OCI-LY7 (cell line): Measurements from ENCODE around the gene MCUR1. TPM values are rescaled to one million over a fixed set of nuclear protein-coding genes. Genes with fewer than 3 reads are reported as not detected.

ENCODE experiments used
- BruUV-seq: library from RNA; stranded (reverse); fragments of 400-500 nt; replicated peaks from 2 replicates; lab custom pipeline; 2021; lab: Mats Ljungman, UMichigan
- CTCF ChIA-PET: fragments of 300-600 bp; sonication (Branson Sonifier 250); formaldehyde crosslinking; loops from one replicate; lab custom pipeline; 2022; ENCODE audit warnings: antibody characterized with exemption; ENCODE audit not compliant: unreplicated experiment; lab: Charles Lee
- POLR2A ChIA-PET: fragments of 300-600 bp; sonication (Branson Sonifier 250); formaldehyde crosslinking; loops from one replicate; lab custom pipeline; 2022; ENCODE audit warnings: antibody characterized with exemption; lab: Charles Lee
- DNase-seq: peaks from one replicate; pipeline ENCODE4 v3.0.0-alpha.2; 2015; ENCODE audit warnings: low spot score
- H2AFZ ChIP-seq: fragments of 200-600 bp; sonication (generic), shearing (Covaris generic); 2 replicates; pipeline ENCODE4 v1.6.1; 2014; ENCODE audit warnings: mild to moderate bottlenecking, antibody characterized with exemption, low read length, moderate library complexity
- H3K27ac ChIP-seq: fragments of 200-600 bp; sonication (generic); 2 replicates; pipeline ENCODE4 v1.5.1; 2014; ENCODE audit warnings: mixed run types, low read depth, mild to moderate bottlenecking, moderate library complexity, low read length, inconsistent platforms; ENCODE audit not compliant: poor library complexity, severe bottlenecking
- H3K36me3 ChIP-seq: fragments of 200-600 bp; sonication (generic); 2 replicates; pipeline ENCODE4 v1.6.1; 2014; ENCODE audit warnings: mild to moderate bottlenecking, antibody characterized with exemption, low read length, moderate library complexity, mixed read lengths; ENCODE audit not compliant: insufficient read depth
- H3K4me1 ChIP-seq: fragments of 200-600 bp; sonication (generic); 2 replicates; pipeline ENCODE4 v1.5.1; 2014; ENCODE audit warnings: mild to moderate bottlenecking, low read length; ENCODE audit not compliant: insufficient read depth, poor library complexity, severe bottlenecking
- H3K4me2 ChIP-seq: fragments of 200-600 bp; sonication (generic); 2 replicates; pipeline ENCODE4 v1.6.1; 2014; ENCODE audit warnings: mild to moderate bottlenecking, low read length
- H3K4me3 ChIP-seq: fragments of 200-600 bp; sonication (generic); 2 replicates; pipeline ENCODE4 v1.5.1; 2014; ENCODE audit warnings: mild to moderate bottlenecking, low read depth, low read length; ENCODE audit not compliant: poor library complexity, severe bottlenecking
- H3K79me2 ChIP-seq: fragments of 200-600 bp; sonication (generic); 2 replicates; pipeline ENCODE4 v1.6.1; 2016; ENCODE audit warnings: low read depth, mild to moderate bottlenecking, low read length, moderate library complexity, mixed read lengths; ENCODE audit not compliant: insufficient read depth
- H3K9me2 ChIP-seq: fragments of 200-600 bp; sonication (generic); 2 replicates; pipeline ENCODE4 v1.6.1; 2016; ENCODE audit warnings: mild to moderate bottlenecking, low read length, mixed read lengths; ENCODE audit not compliant: insufficient read depth
- H3K9me3 ChIP-seq: fragments of 200-600 bp; sonication (generic); 2 replicates; pipeline ENCODE4 v1.6.1; 2014; ENCODE audit warnings: mild to moderate bottlenecking, mixed run types, low read length, mixed read lengths
- H4K20me1 ChIP-seq: fragments of 200-600 bp; sonication (generic); 2 replicates; pipeline ENCODE4 v1.6.1; 2014; ENCODE audit warnings: mild to moderate bottlenecking, antibody characterized with exemption, low read length, moderate library complexity, mixed read lengths; ENCODE audit not compliant: insufficient read depth
- CTCF ChIP-seq: fragments of 200-600 bp; sonication (generic); conservative IDR thresholded peaks from 2 replicates; pipeline ENCODE4 v1.5.1; 2014; ENCODE audit warnings: mild to moderate bottlenecking, antibody characterized with exemption, low read length, moderate library complexity, mixed read lengths
- EZH2phosphoT487 ChIP-seq: fragments of 200-600 bp; sonication (generic); IDR thresholded peaks from 2 replicates; pipeline ENCODE4 v1.6.1; 2018; ENCODE audit warnings: low read depth, borderline replicate concordance, mild to moderate bottlenecking, mixed run types, antibody characterized with exemption, low read length, moderate library complexity, mixed read lengths
- intact Hi-C: fragments of 100-400 bp; cut with micrococcal nuclease; formaldehyde crosslinking; loops from one replicate; pipeline ENCODE4 v1.10.0; 2022; ENCODE audit not compliant: unreplicated experiment
- total RNA-seq, 2 experiments: library from RNA; depleted of rRNA in 1 of 2; stranded (reverse); fragments of >200 nt in 1 of 2; shearing (Covaris generic) in 1 of 2; gene quantifications; 2 replicates each; pipeline ENCODE4 v1.2.3, GENCODE V29; 2014 to 2022

MCUR1 gene
- total RNA-seq, 2 experiments from 2014 or later = 17.3 to 31.1 TPM

- no peak overlapping the region for H3K4me2 ChIP-seq
- no peaks in the 10 kb centered on the region for H3K36me3 ChIP-seq
- H3K27ac ChIP-seq = no peak overlapping the region
- POLR2A ChIA-PET = no interaction called here
- TF ChIP-seq EZH2phosphoT487 (no peak), CTCF (no peak)
- CTCF ChIA-PET = no interaction called here
- no peaks in the 10 kb centered on the region for H4K20me1 ChIP-seq
- intact Hi-C loops = no loop called here
- no peak overlapping the region for H2AFZ ChIP-seq
- no peaks in the 10 kb centered on the region for H3K79me2 ChIP-seq
- no peaks in the 10 kb centered on the region for H3K4me1 ChIP-seq
- no TSS peak for BruUV-seq
- no peak for DNase-seq
- no peaks in the 10 kb centered on the region for H3K9me2 ChIP-seq
- no peak overlapping the region for H3K4me3 ChIP-seq
- no peaks in the 10 kb centered on the region for H3K9me3 ChIP-seq
Observed at GRCh38 chr6:13742961-13743735, 71.2 kb downstream of the MCUR1 start.

GRCh38 chr6:13741365-13741764 lies 73.0 kb downstream of the MCUR1 start:
- H3K36me3 ChIP-seq = no peaks in the 10 kb centered on the region
- no TSS peak for BruUV-seq

More at GRCh38 chr6:13741365-13741764, 73.0 kb downstream of the MCUR1 start:
- ChIA-PET POLR2A (no interaction called here), CTCF (no interaction called here)
- TF ChIP-seq EZH2phosphoT487 (no peak), CTCF (no peak)
- Histone ChIP-seq H2AFZ (no peak overlapping the region), H3K9me2 (no peaks in the 10 kb centered on the region), H3K4me1 (no peaks in the 10 kb centered on the region), H4K20me1 (no peaks in the 10 kb centered on the region), H3K9me3 (no peaks in the 10 kb centered on the region), H3K4me2 (no peak overlapping the region), H3K4me3 (no peak overlapping the region), H3K79me2 (no peaks in the 10 kb centered on the region), H3K27ac (no peak overlapping the region)
- intact Hi-C loops = no loop called here
- no peak for DNase-seq

Other genes starting within 250 kb of the MCUR1 start
- gene SIRT5, start 240.0 kb downstream of the MCUR1 start, total RNA-seq (2014; rRNA removed; shearing (Covaris generic)) = 13.5 and 17.6 TPM in 2 replicates
- gene SIRT5, start 240.0 kb downstream of the MCUR1 start, total RNA-seq (2022) = 23.6 and 30.5 TPM in 2 replicates
- 67.5 and 92.4 TPM in 2 replicates for gene NOL7, start 199.2 kb downstream of the MCUR1 start, total RNA-seq (2014; rRNA removed; shearing (Covaris generic))
- 91.0 and 103 TPM in 2 replicates for gene NOL7, start 199.2 kb downstream of the MCUR1 start, total RNA-seq (2022)
- gene RANBP9, start 102.7 kb downstream of the MCUR1 start, total RNA-seq (2014; rRNA removed; shearing (Covaris generic)) = 20.5 and 22.2 TPM in 2 replicates
- gene RANBP9, start 102.7 kb downstream of the MCUR1 start, total RNA-seq (2022) = 35.0 and 41.6 TPM in 2 replicates
- gene RNF182, start 110.4 kb upstream of the MCUR1 start, total RNA-seq (2014; rRNA removed; shearing (Covaris generic)) = not detected in 2 replicates
- not detected in 2 replicates for gene RNF182, start 110.4 kb upstream of the MCUR1 start, total RNA-seq (2022)